Measurements from ENCODE around the gene RRAS. TPM values are rescaled to one million over a fixed set of nuclear protein-coding genes. Genes with fewer than 3 reads are reported as not detected.

The RRAS gene
- 67.9 TPM for polyA plus RNA-seq (2012; ENCODE audit: insufficient read length, low read depth)

GRCh38 chr19:49640113-49640898 lies at the start of gene RRAS:
Gene RRAS, minus strand, starts transcription at chr19:49640143. Its CDS starts 45 bp downstream, at chr19:49640098.
- TF ChIP-seq TAF1 (IDR thresholded peaks at IDR 0.05; ENCODE audit: borderline replicate concordance, insufficient read depth, low read length) (no peak), REST (IDR thresholded peaks at IDR 0.05; ENCODE audit: insufficient read depth in 1 of 2, low read depth in 2 of 2, low read length in 2 of 2) (no peak), POLR2AphosphoS5 (IDR thresholded peaks at IDR 0.05; ENCODE audit: low read depth, low read length) (peak; percentile 38; the same call in 1 of the 2 replicates), FOXP2 (optimal IDR thresholded peaks at IDR 0.05; ENCODE audit: borderline replicate concordance, extremely low read depth, extremely low read length, insufficient read depth) (peak; percentile 82), SIN3A (IDR thresholded peaks at IDR 0.05; ENCODE audit: borderline replicate concordance, insufficient read depth, low read length) (peak; percentile 54; the same call in 1 of the 2 replicates)

- TF ChIP-seq REST (IDR thresholded peaks at IDR 0.05; ENCODE audit: insufficient read depth in 1 of 2, low read depth in 2 of 2, low read length in 2 of 2) (no peak), FOXP2 (optimal IDR thresholded peaks at IDR 0.05; ENCODE audit: borderline replicate concordance, extremely low read depth, extremely low read length, insufficient read depth) (no peak), SIN3A (IDR thresholded peaks at IDR 0.05; ENCODE audit: borderline replicate concordance, insufficient read depth, low read length) (no peak), POLR2AphosphoS5 (IDR thresholded peaks at IDR 0.05; ENCODE audit: low read depth, low read length) (no peak), TAF1 (IDR thresholded peaks at IDR 0.05; ENCODE audit: borderline replicate concordance, insufficient read depth, low read length) (no peak)
Observed at GRCh38 chr19:49689133-49690078, 49.5 kb upstream of the RRAS start, which contains the start of gene ADM5. Gene ADM5, plus strand, starts transcription at chr19:49689594. Its CDS starts 244 bp downstream, at chr19:49689838.

GRCh38 chr19:49688531-49689132 lies 48.7 kb upstream of the RRAS start:
- TF ChIP-seq FOXP2 (optimal IDR thresholded peaks at IDR 0.05; ENCODE audit: borderline replicate concordance, extremely low read depth, extremely low read length, insufficient read depth) (no peak), TAF1 (IDR thresholded peaks at IDR 0.05; ENCODE audit: borderline replicate concordance, insufficient read depth, low read length) (no peak), POLR2AphosphoS5 (IDR thresholded peaks at IDR 0.05; ENCODE audit: low read depth, low read length) (no peak; the same call in 1 of the 2 replicates), REST (IDR thresholded peaks at IDR 0.05; ENCODE audit: insufficient read depth in 1 of 2, low read depth in 2 of 2, low read length in 2 of 2) (no peak), SIN3A (IDR thresholded peaks at IDR 0.05; ENCODE audit: borderline replicate concordance, insufficient read depth, low read length) (no peak)

GRCh38 chr19:49687566-49688316 lies 47.8 kb upstream of the RRAS start:
- peak; percentile 69 for TF ChIP-seq POLR2AphosphoS5 (IDR thresholded peaks at IDR 0.05; ENCODE audit: low read depth, low read length)
- TF ChIP-seq FOXP2 (optimal IDR thresholded peaks at IDR 0.05; ENCODE audit: borderline replicate concordance, extremely low read depth, extremely low read length, insufficient read depth): peak; percentile 64
- no peak for TF ChIP-seq TAF1 (IDR thresholded peaks at IDR 0.05; ENCODE audit: borderline replicate concordance, insufficient read depth, low read length)
- TF ChIP-seq SIN3A (IDR thresholded peaks at IDR 0.05; ENCODE audit: borderline replicate concordance, insufficient read depth, low read length): 0 out of 2 replicates have a peak, but pooled peaks have one; percentile 15
- no peak for TF ChIP-seq REST (IDR thresholded peaks at IDR 0.05; ENCODE audit: insufficient read depth in 1 of 2, low read depth in 2 of 2, low read length in 2 of 2)

Measured in PFSK-1 (cell line).